DND-41 (cell line): ENCODE data around the gene TFCP2L1.

Experiments used
- ATAC-seq: fragments of 200-7000 bp; cut with Tn5 transposase; 3 replicates; pipeline ENCODE4 v1.9.1; 2021; ENCODE audit warnings: low read depth; ENCODE audit not compliant: insufficient read depth
- DNase-seq: peaks from one replicate; pipeline ENCODE4 v3.0.0-alpha.2; 2020
- H2AFZ ChIP-seq: 2 replicates; pipeline ENCODE4 v1.6.0; 2012; ENCODE audit warnings: low read depth, low read length
- H3K27ac ChIP-seq: 2 replicates; pipeline ENCODE4 v1.5.1; 2012; ENCODE audit warnings: low read length, inconsistent platforms
- H3K27me3 ChIP-seq: fragments of 200-600 bp; sonication (generic); 2 replicates; pipeline ENCODE4 v1.6.0; 2012; ENCODE audit warnings: low read length, mild to moderate bottlenecking, inconsistent platforms; ENCODE audit not compliant: insufficient read depth, poor library complexity
- H3K36me3 ChIP-seq: 2 replicates; pipeline ENCODE4 v1.5.1; 2012; ENCODE audit warnings: low read length, inconsistent platforms; ENCODE audit not compliant: insufficient read depth
- H3K4me1 ChIP-seq: 2 replicates; pipeline ENCODE4 v1.5.1; 2012; ENCODE audit warnings: mild to moderate bottlenecking, low read length; ENCODE audit not compliant: insufficient read depth
- H3K4me2 ChIP-seq: 2 replicates; pipeline ENCODE4 v1.6.0; 2012; ENCODE audit warnings: mild to moderate bottlenecking, moderate library complexity, low read length, inconsistent platforms; ENCODE audit not compliant: insufficient read depth
- H3K4me3 ChIP-seq, 2 experiments: fragments of 200-600 bp in 1 of 2; shearing (Covaris generic) in 1 of 2; 2 replicates each; pipeline ENCODE4 v1.5.1; 2012 to 2016; ENCODE audit warnings: inconsistent platforms in 2 of 2, low read length in 2 of 2, mild to moderate bottlenecking in 2 of 2, low read depth in 1 of 2, moderate library complexity in 1 of 2
- H3K79me2 ChIP-seq: 2 replicates; pipeline ENCODE4 v1.6.0; 2012; ENCODE audit warnings: low read length, inconsistent platforms; ENCODE audit not compliant: insufficient read depth
- H3K9ac ChIP-seq: 2 replicates; pipeline ENCODE4 v1.6.0; 2012; ENCODE audit warnings: low read depth, mild to moderate bottlenecking, inconsistent platforms, low read length, moderate library complexity
- H3K9me3 ChIP-seq: 2 replicates; pipeline ENCODE4 v1.5.1; 2012; ENCODE audit warnings: low read length, moderate library complexity, mild to moderate bottlenecking, inconsistent platforms; ENCODE audit not compliant: insufficient read depth, severe bottlenecking
- H4K20me1 ChIP-seq: 2 replicates; pipeline ENCODE4 v1.6.0; 2012; ENCODE audit warnings: low read length; ENCODE audit not compliant: insufficient read depth
- CTCF ChIP-seq: IDR thresholded peaks from 2 replicates; pipeline ENCODE4 v1.5.1; 2012; ENCODE audit warnings: borderline replicate concordance, low read length, moderate library complexity, mild to moderate bottlenecking; ENCODE audit not compliant: poor library complexity, severe bottlenecking; ENCODE audit errors: extremely low read depth
- EZH2 ChIP-seq: IDR thresholded peaks from 3 replicates; pipeline ENCODE4 v1.6.1; 2012; ENCODE audit warnings: borderline replicate concordance, low read depth, mild to moderate bottlenecking, moderate library complexity, low read length, inconsistent platforms; ENCODE audit not compliant: severe bottlenecking

Gene TFCP2L1

GRCh38 chr2:121189661-121190381 is 95.2 kb downstream of the TFCP2L1 start:
- H3K79me2 ChIP-seq = no peaks in the 10 kb centered on the region
- H2AFZ ChIP-seq = no peak overlapping the region
- DNase-seq (no peak), ATAC-seq (no peak)
- no peaks in the 10 kb centered on the region for H4K20me1 ChIP-seq
- no peak overlapping the region for H3K4me2 ChIP-seq
- H3K4me3 ChIP-seq = no peak overlapping the region
- H3K27me3 ChIP-seq = no peaks in the 10 kb centered on the region
- H3K36me3 ChIP-seq = no peaks in the 10 kb centered on the region
- no peak overlapping the region for H3K27ac ChIP-seq
- peaks cover 8% of the 10 kb centered on the region for H3K4me1 ChIP-seq
- TF ChIP-seq CTCF (no peak), EZH2 (no peak)
- H3K9ac ChIP-seq = no peak overlapping the region
- H3K9me3 ChIP-seq = no peaks in the 10 kb centered on the region

DNA sequence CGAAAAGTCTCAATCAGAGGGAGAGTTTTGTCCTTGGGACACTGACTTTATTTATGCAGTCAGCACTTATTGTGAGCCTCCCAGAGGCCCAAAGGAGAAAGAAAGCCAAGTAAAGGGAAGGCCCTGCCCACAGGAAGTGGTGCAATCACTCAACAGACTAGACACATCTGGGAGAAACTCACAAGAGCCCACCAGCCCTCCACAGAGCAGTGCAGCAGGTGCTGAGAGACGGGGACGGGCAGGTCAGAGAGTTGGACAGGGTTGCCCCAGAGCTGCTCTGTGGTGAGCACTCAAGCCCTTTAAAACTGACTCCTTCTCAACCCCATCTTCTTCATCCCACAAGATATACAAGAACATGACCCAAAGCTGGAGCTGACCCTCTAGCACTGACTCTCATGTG is 96.0 kb downstream of the TFCP2L1 start:
- H3K4me1 ChIP-seq = peaks cover 8% of the 10 kb centered on the region
- DNase-seq (peak; percentile 74), ATAC-seq (peak; percentile 97)
- H2AFZ ChIP-seq = no peak overlapping the region
- no peak overlapping the region for H3K9ac ChIP-seq
- TF ChIP-seq EZH2 (no peak), CTCF (no peak)
- no peaks in the 10 kb centered on the region for H4K20me1 ChIP-seq
- no peak overlapping the region for H3K27ac ChIP-seq
- no peaks in the 10 kb centered on the region for H3K27me3 ChIP-seq
- H3K4me2 ChIP-seq = no peak overlapping the region
- no peak overlapping the region for H3K4me3 ChIP-seq
- no peaks in the 10 kb centered on the region for H3K36me3 ChIP-seq
- no peaks in the 10 kb centered on the region for H3K79me2 ChIP-seq
- H3K9me3 ChIP-seq = no peaks in the 10 kb centered on the region

- DNase-seq (no peak), ATAC-seq (no peak)
- TF ChIP-seq CTCF = no peak
- TF ChIP-seq EZH2 = no peak
- no peaks in the 10 kb centered on the region for H3K27me3 ChIP-seq
- no peak overlapping the region for H3K4me2 ChIP-seq
- H3K4me3 ChIP-seq = no peak overlapping the region
- H3K9ac ChIP-seq = no peak overlapping the region
- no peaks in the 10 kb centered on the region for H3K79me2 ChIP-seq
- H3K4me1 ChIP-seq = peaks cover 8% of the 10 kb centered on the region
- no peak overlapping the region for H3K27ac ChIP-seq
- no peaks in the 10 kb centered on the region for H4K20me1 ChIP-seq
- no peak overlapping the region for H2AFZ ChIP-seq
- no peaks in the 10 kb centered on the region for H3K9me3 ChIP-seq
- H3K36me3 ChIP-seq = no peaks in the 10 kb centered on the region
Observed at GRCh38 chr2:121187982-121188411, 97.0 kb downstream of the TFCP2L1 start.

DNA sequence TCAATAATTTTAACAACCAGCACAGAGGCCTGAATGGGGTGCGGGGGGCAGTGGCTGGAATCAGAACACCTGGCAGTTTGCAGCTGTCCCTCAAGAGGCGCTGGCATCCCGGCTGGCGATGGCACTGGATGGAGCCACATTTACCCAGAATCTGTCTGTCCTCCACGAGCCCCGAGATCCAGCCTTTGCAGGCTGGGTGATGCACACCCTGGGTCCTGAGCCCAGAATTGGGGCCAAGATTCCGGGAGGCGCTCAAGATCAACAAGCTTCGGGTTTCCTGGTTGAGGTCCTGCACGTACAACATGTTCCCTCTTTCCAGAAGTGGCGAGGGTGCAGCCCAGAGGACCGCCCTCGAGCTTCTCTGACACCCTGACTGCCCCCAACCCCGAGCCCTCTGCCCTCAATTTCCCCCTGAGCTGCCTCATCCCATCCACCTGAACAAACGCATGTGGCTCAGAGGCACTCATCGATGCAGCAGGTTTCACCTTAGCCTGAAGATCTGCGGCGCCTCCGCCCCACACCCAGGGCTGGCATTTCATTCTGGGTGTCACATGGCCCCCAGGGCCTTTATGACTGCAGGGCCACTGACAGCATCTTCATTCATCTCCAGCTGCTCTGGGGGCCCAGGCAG is 97.5 kb downstream of the TFCP2L1 start:
- no peaks in the 10 kb centered on the region for H3K27me3 ChIP-seq
- no peaks in the 10 kb centered on the region for H3K79me2 ChIP-seq
- H2AFZ ChIP-seq = no peak overlapping the region
- H3K27ac ChIP-seq = no peak overlapping the region
- no peaks in the 10 kb centered on the region for H3K9me3 ChIP-seq
- peaks cover 8% of the 10 kb centered on the region for H3K4me1 ChIP-seq
- no peak overlapping the region for H3K4me3 ChIP-seq
- TF ChIP-seq EZH2 (no peak), CTCF (no peak)
- H4K20me1 ChIP-seq = no peaks in the 10 kb centered on the region
- DNase-seq = no peak
- no peak for ATAC-seq
- no peak overlapping the region for H3K4me2 ChIP-seq
- no peaks in the 10 kb centered on the region for H3K36me3 ChIP-seq
- no peak overlapping the region for H3K9ac ChIP-seq
